Effector CD8-positive, alpha-beta T cell (primary cell): ENCODE data around the gene FXN.
"Not testable (repeated sequence)": the region's sequence is repeated elsewhere in the genome, so short reads cannot be mapped to it uniquely, and the experiment has no call there.

ENCODE experiments used
- DNase-seq: peaks from one replicate; lab custom pipeline; 2025; lab: John Stamatoyannopoulos, UW

The FXN gene

DNA sequence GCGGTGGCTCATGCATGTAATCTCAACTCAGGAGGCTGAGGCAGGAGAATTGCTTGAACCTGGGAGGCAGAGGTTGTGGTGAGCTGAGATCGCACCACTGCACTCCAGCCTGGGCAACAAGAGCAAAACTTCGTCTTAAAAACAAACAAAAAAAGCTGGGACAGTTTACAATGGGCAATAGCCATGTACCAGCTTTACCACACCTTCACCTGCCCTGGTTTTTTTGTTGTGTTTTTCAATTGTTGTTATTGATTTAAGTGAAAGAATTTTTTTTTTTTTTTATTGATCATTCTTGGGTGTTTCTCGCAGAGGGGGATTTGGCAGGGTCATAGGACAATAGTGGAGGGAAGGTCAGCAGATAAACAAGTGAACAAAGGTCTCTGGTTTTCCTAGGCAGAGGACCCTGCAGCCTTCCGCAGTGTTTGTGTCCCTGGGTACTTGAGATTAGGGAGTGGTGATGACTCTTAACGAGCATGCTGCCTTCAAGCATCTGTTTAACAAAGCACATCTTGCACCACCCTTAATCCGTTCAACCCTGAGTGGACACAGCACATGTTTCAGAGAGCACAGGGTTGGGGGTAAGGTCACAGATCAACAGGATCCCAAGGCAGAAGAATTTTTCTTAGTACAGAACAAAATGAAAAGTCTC is 67.9 kb downstream of the FXN start:
- not testable (repeated sequence) for DNase-seq

- DNase-seq = no peak
Observed at GRCh38 chr9:69104830-69105527, 69.4 kb downstream of the FXN start.

DNA sequence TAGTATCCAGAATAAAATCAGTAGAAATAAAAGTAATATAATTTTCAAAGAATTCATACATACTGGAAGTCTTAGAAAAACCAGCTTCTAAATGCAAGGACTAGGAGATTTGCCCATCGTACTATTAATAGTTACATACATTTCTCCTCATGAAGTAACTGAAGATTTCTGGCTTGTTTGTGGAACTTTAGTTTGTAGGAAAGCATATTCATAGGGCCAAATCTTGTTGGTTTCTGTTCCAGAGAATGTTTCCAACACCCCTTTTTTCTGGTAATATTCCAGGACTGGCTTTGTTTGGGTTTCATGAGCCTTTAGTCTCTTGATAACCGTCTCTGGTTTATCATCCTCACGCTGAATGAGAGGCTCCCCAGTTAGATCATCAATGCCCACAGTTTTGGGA is 72.2 kb downstream of the FXN start:
- DNase-seq = no peak

DNA sequence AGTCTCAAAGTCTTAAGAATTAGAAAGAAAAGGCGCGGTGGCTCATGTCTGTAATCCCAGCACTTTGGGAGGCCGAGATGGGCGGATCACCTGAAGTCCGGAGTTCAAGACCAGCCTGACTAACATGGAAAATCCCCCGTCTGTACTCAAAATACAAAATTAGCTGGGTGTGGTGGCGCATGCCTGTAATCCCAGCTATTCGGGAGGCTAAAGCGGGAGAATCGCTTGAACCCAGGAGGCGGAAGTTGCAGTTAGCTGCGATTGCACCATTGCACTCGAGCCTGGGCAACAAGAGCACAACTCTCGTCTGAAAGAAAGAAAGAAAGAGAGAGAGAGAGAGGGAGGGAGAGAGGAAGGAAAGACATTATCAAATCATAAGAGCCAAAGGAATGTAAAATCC is 73.2 kb downstream of the FXN start:
- not testable (repeated sequence) for DNase-seq

DNA sequence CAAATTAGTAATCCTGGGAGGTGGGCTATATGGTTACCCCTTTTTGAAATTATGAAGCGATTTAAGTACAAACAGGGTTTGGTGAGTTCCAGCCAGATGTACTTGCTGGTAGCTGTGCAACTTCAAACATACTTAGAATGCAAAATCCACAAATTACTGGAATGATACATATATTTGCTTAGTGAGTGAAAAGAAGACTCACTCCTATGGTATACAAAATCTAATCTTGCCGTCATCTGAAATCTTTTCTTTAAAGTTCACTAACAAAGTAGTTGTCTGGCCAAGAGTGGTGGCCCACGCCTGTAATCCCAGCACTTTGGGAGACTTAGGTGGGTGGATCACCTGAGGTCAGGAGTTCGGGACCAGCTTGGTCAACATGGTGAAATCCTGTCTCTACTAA is 73.6 kb downstream of the FXN start:
- no peak for DNase-seq

GRCh38 chr9:69112646-69113045 is 77.1 kb downstream of the FXN start:
- not testable (repeated sequence) for DNase-seq

GRCh38 chr9:69115621-69116020 is 80.1 kb downstream of the FXN start:
- DNase-seq = no peak

DNA sequence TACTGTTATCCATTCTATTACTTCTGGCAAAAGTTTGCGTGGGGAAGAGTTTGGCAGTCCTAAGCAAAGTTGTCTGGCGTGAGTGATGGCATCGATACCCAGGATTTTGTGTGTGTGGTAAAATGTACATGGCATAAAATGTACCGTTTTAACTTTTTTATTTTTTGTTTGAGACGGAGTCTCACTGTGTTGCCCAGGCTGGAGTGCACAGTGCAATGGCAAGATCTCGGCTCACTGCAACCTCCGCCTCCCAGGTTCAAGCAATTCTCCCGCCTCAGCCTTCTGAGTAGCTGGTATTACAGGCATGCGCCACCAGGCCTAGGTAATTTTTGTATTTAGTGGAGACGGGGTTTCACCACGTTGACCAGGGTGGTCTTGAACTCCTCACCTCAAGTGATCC is 83.1 kb downstream of the FXN start:
- no peak for DNase-seq

- DNase-seq = no peak
Observed at GRCh38 chr9:69120380-69121154, 85.0 kb downstream of the FXN start.

GRCh38 chr9:69121155-69122081 is 85.9 kb downstream of the FXN start:
- DNase-seq = no peak

- DNase-seq = no peak
Observed at GRCh38 chr9:69122082-69122548, 86.6 kb downstream of the FXN start.

GRCh38 chr9:69122549-69123141 is 87.1 kb downstream of the FXN start:
- no peak for DNase-seq

GRCh38 chr9:69130456-69131441 is 95.2 kb downstream of the FXN start:
- no peak for DNase-seq

GRCh38 chr9:69131682-69132081 is 96.1 kb downstream of the FXN start:
- no peak for DNase-seq

DNA sequence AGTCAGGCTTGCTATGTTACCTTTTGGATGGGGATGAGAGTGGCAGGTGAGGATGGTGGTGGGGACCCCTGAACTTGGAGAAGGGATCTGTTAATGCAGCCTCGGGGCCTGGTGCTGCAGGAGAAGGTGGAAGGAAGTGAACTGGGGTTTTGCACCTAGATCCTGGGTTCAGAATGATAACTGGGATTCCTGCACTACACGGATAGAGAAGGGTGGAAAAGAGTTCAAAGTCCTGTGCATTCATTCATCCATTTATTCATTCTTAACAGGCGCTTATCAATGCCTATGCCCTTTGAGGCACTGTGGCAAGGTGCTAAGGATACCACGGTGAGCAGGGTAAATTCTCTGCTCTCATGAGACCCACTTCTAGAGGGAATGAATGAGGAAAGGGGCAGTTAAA is 96.8 kb downstream of the FXN start:
- no peak for DNase-seq

GRCh38 chr9:69134412-69134811 is 98.9 kb downstream of the FXN start:
- DNase-seq = no peak

DNA sequence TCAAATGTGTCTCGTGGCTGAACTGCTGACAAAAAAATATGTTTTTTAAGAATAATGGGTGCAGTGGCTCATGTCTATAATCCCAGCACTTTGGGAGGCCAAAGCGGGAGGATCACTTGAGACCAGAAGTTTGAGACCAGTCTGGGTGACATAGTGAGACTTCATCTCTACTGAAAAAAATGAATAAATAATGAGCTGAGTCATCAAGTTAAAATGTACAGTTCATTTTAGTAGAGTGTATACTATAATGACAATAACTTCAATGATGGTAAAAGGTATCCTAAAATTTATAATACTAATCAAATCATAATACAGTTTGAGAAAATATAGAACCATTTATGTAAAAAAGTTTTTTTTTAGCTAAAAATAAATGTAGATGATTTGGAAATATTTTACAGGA is 100.6 kb downstream of the FXN start:
- no peak for DNase-seq

DNA sequence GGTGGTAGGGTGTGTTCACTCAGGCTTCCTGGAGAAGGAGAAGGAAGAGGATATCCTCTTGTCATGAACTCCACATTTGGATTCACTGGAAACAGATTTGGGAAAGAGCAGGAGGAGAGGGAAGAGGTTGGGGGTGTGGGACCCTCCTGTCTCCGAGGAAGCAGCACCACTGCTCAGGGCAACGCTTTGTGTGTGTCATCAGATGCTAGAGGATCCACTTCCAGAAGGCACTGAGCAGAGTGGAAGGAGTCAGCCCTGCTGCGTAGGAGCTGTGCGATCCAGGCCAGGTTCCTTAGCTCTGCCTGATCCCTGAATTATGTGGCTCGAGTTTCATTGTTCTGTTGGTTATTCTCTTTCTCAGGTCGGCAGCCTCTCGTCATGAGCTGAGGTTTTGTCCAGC is 101.2 kb downstream of the FXN start:
- DNase-seq = no peak

GRCh38 chr9:69137311-69137710 is 101.8 kb downstream of the FXN start:
- no peak for DNase-seq

GRCh38 chr9:69139596-69139995 is 104.0 kb downstream of the FXN start:
- DNase-seq = no peak
